Testis (tissue), 2 donors: ENCODE measurements around the gene TMEM225B.

ENCODE experiments used
- POLR2A ChIP-seq: fragments of 450-650 bp; IDR thresholded peaks from one replicate; pipeline ENCODE4 v1.6.1; 2017; ENCODE audit warnings: antibody characterized with exemption, mild to moderate bottlenecking, moderate library complexity
- TF ChIP-seq, protein P1 (sequence below), 3 experiments: fragments of 450-650 bp in 2 of 3; fragments of 200-600 bp in 1 of 3; sonication (generic) in 1 of 3; IDR thresholded peaks; one replicate each; pipeline ENCODE4 v1.5.1; 2016 to 2019; ENCODE audit warnings: antibody characterized with exemption in 3 of 3, mild to moderate bottlenecking in 2 of 3, moderate library complexity in 1 of 3

DNA sequence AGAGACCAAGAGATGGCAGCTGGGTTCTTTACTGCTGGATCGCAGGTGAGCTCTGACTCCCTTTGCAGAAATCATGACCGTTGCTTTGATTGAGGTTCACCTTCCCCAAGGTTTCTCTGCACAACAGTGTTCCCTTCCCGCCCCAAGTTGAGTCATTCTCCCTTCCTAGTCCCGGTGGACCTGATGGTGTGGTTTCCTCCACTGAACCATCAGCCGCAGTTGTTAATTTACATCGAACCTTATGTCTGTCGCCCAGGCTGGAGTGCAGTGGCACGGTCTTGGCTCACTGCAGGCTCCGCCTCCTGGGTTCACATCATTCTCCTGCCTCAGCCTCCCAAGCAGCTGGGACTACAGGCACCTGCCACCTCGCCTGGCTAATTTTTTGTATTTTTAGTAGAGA lies 24.5 kb downstream of the TMEM225B start:
- TF ChIP-seq, protein P1, sequence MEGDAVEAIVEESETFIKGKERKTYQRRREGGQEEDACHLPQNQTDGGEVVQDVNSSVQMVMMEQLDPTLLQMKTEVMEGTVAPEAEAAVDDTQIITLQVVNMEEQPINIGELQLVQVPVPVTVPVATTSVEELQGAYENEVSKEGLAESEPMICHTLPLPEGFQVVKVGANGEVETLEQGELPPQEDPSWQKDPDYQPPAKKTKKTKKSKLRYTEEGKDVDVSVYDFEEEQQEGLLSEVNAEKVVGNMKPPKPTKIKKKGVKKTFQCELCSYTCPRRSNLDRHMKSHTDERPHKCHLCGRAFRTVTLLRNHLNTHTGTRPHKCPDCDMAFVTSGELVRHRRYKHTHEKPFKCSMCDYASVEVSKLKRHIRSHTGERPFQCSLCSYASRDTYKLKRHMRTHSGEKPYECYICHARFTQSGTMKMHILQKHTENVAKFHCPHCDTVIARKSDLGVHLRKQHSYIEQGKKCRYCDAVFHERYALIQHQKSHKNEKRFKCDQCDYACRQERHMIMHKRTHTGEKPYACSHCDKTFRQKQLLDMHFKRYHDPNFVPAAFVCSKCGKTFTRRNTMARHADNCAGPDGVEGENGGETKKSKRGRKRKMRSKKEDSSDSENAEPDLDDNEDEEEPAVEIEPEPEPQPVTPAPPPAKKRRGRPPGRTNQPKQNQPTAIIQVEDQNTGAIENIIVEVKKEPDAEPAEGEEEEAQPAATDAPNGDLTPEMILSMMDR (IDR thresholded peaks at IDR 0.05): no peak
- no peak for TF ChIP-seq POLR2A
